H4 (cell line): Measurements from ENCODE around the gene PDE6D. TPM values are rescaled to one million over a fixed set of nuclear protein-coding genes. Genes with fewer than 3 reads are reported as not detected.

Source experiments
- DNase-seq: peaks from one replicate; pipeline ENCODE4 v3.0.0-alpha.2; 2015; ENCODE audit warnings: low spot score
- total RNA-seq: library from RNA; depleted of rRNA; stranded (reverse); fragments of >200 nt; shearing (Covaris generic); gene quantifications from 2 replicates; pipeline ENCODE4 v1.2.3, GENCODE V29; 2014

The PDE6D gene
- total RNA-seq, 1 experiment from 2014 or later = 53.6 TPM

DNA sequence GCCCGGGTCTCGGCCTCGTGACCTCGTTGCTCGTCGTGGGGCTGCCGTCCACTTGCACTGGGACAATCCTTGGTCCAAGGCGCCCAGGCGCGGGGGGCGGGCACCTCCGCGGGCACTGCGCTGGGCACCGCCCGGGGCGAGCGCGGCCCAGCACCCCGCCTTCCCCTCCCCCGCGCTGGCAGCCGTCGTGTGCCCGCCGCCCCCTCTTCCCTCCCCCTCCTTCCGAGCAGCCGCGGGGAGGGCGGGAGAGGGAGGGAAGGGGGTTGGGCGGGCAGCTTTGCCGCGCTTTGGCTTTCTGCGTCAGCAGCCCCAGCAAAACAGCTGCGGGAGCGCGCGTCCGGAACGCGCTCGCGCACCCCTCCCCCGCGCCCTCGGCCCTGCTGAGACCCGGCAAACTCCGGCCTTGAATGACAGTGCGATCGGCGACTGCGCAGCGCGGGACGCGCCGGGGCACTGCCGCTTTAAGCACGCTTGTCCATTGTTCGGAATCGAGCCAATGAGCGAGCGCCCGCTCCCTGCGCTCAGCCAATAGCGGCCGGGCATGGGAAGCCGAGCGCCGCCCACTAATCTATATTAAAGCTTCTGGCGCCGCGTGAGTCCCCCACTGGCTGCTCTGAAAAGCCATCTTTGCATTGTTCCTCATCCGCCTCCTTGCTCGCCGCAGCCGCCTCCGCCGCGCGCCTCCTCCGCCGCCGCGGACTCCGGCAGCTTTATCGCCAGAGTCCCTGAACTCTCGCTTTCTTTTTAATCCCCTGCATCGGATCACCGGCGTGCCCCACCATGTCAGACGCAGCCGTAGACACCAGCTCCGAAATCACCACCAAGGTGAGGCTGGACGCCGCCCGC, 72.9 kb downstream of the PDE6D start, which contains the start of gene PTMA:
TSS of gene PTMA (plus strand) at position 599 of the 846 bp plus-strand sequence. CDS start at position 781, 182 bp downstream.
- DNase-seq = peak; percentile 98

DNA sequence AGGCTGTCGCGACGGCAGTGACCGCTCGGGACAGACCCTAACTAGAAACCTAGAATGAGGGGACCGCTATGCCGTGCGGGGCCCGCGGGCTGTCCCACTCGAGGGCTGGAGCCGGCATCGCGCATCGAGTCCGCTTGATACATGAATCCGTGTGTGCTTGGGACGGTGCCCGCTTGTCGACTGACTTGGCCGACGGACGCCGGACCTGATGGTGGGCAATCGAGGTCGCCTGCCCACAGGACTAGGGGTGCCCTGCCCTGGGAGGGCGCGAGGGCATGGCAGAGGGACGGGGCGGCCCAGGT, 73.5 kb downstream of the PDE6D start:
- DNase-seq = peak; percentile 34

DNA sequence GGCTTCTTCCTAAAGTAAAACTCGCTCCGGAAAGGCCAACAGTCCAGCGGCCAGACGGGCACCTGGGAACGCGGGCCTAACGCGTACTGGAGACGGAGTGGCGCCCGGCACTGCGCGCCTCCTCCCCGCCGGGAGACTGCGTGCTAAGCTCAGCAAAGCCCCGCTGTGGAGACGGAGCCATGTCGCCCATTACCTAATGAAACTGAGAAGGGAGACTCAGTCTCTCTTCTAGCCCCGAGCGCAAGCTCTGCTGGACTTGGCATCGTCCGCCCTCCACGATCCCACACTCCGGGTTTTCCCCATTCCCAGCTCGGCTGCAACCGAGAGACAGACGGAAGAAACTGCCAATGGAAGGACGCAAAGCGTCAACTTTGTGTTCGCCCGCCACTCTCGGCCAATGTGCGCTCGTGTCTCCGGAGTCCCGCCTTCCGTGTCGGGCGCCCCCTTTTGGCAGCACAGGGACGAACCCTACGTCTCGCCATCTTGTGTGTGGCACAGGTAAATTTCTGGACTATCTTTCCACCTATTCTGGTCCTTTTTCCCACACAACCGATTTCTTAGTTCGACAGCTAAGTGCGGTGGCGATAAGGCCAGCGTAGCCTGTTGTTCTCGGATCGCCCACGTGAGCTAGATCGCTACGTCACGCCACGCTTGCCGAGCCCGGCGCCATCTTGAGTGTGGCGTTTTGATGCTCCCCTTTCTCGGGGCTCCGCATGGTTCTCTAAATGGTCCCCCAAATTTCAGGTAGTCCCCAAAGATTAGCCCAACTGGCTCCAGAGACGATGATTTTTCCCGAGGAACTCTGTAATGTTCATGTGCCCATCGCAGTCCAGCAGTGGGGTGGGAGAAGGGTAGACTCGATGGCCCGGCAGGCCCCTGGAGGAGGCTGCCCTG, 74.1 kb downstream of the PDE6D start:
- peak; percentile 98 for DNase-seq

DNA sequence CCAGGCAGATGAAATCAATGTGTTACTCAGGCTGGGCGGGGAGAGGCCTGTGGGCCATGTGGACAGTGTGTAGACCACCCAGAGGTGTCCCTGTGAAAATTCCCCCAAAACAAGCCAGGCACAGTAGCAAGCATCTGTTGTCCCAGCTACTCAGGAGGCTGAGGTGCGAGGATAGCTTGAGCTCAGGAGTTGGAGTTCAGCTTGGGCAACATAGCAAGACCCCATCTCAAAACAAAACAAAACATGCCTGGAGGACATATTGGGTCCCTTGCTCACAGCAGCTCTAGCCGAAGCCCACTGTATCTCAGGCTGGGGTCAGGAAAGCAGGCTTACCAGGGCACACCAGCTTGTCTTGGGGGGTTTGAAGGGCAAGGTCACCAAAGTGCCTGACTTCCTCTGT, 77.1 kb downstream of the PDE6D start:
- no peak for DNase-seq

DNA sequence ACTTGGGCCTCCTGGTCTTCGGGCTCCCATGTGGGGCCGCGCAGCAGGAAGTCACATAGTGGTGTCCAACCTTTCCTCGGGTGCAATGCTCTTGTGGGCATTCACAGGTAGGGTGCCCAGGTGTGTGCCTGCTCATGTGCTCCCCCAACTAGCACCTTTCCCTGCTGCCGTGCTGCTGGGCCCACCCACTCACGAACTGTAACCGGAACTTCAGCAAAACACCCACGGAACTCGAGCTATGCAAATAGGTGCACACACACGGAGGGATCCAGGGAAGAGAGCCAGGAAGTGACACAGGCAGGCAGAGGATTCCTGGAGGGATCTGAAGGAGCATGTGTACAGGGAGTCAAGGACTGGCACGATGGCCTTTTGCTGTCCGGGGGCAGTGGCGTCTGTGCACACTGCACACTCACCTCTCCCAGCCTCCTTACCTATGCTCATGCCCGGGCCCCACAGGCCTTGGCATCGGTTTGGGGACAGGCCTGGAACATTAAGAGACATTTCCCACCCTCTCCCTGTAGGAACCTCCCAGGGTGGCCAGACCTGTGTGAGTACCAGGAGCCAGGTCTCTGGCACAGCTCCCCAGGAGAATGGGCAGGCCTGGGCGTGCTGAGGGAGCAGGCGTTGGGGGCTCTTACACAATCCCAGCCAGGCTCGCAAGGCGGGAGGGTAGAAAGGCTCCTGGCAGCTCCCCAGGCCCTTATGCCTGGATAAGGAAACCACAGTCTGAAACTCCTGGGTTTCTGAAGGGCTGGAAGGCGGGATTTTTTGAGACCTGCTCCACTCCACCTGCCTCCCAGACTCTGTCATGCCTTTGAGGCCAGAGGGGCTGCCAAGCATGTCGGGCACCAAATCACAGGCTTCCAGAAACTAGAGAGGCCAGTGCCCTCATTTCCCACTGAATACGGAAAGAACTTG, 79.4 kb downstream of the PDE6D start:
- DNase-seq = peak; percentile 71

DNA sequence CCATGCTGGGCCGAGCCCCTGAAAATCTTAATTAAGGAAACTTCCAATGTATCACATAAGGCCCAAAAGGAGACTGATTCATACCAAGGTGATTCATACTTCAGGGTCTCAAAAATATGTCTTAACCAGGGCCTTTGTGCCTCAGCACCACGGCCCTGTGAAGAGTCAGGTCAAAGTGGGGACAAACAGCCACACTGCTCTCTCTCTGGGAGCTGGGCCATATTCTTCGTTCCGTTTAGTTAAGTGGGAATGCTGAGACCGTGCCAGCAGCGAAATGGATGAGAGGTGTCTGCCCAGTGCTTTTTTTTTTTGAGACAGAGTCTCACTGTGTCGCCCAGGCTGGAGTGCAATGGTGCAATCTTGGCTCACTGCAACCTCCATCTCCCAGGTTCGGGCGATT, 82.1 kb downstream of the PDE6D start:
- DNase-seq = no peak

DNA sequence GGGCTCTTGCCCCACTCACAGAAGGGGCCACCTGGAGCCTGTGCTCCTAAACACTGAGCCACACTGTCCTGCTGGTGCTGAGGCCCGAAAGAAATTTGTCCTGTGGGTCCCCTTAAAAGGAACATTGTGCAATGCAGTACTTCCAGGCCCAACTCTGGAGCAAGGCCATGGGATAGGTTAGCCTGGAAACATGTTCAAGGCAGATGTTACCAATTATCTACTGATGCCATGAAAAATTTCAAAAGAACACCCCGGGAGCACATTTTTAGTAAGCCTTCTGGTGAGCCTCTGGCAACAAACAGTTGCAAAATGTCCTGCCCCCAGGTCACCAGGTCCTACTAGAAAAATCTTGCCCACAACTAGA, 85.1 kb downstream of the PDE6D start:
- no peak for DNase-seq

DNA sequence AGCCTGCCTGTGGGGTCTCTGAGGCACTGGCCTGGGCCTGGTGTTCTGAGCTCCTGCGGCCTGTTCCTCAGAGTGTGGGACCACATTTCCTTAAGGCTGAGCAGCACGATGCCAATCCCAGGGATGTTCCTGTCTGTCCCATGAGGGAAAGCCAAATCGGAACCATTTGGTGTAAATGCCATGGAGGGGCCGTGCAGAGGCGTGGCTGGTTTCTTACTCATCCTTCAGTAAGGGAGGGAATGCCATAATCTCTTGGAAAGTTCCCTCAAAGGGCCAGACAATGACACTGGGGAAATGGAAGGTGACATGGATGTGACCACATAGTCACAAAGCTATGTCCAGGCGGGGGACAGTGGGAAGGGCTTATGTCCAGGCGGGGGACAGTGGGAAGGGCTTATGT, 87.1 kb downstream of the PDE6D start:
- DNase-seq = no peak

DNA sequence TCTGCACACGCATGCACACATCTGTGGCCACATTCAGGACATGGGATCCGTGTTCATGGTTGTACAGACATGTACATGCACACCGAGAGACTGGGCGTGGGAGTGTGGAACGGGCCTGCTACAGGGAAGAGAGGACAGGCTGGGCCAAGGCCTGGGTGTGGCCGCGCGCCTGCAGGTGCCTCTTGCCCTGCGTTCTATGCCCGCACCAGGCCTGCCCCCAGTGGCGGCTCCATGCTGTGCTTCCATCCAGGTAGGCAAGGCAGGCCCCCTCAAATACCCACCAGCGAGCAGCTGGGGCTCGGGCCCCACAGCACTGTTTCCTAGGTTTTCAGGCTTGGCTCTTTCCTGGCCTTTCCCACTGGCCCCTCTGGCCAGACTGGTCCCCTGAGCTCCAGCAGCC, 88.2 kb downstream of the PDE6D start:
- DNase-seq = no peak

DNA sequence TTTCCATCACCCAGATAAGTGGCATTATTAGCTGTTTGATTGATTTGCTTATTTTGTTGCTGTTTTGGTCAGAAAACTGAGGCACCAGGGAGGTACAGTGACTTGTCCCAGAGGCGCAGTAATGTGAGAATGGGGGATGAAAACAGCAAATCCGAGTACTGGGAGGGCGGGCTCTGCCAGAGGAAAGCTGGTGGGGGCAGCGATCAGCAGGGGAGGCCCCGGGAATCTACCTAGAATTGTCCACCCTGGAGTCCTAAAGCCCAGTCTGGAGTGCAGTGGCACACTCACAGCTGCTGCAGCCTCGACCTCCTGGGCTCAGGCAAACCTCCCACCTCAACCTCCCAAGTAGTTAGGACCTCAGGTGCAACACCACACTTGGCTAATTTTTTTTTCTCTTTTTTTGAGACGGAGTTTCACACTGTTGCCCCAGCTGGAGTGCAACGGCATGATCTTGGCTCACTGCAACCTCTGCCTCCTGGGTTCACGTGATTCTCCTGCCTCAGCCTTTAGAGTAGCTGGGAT, 89.8 kb downstream of the PDE6D start:
- no peak for DNase-seq

DNA sequence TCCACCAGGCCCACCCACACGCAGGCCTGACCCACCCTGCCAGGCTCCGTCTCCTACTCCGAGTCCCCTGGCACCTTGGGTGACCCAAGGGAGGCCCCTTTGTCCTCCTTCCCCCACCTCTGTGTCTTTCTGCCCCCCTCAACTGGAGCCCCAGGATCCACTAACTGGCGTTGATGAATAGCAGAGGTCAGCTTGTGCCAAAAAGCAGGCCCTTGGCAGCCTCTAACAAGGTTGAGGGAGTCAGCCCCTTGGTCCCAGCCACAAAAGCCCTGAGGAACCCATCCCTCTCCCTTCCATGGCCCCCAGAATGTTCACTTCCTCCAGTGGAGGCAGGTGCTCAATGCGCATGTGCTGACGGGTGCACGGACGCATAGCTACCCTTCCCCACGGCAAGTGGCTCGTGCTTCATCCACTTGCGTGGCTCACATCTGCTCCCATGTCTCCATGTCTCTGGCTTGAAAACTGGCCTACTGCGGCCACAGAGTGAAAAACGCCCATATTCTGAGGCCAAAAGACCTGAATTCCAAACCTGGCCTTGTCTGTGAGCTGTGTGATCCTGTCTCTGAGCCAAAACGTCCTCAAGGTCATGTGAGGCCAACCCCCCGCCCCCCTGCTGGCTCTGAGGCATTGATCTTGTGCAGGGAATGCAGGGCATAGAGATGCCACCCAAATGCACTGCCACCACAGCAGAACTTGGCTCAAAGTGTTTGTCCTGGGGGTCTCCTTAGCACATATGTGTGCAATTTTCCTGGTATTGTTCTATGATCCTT, 91.8 kb downstream of the PDE6D start:
- DNase-seq = no peak

DNA sequence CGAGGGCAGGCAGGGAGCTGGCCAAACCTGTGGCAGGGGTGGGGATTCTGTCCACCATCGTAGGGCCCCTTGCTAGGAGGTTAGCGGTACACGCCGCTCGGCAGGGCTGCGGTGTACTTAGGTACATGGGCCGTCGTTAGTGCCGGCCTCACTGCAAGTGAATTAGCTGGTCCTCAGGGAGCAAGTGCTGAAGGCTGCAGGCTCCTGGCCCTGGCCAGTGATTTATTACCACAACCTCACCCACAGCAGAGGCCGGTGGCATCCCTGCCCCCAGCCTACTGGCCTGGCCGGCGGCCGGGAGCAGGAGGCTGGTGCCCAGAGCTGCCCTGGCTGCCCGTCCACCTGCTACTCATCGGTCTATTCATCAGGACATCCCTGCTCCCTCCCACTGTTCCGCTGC, 92.4 kb downstream of the PDE6D start:
- DNase-seq = no peak

DNA sequence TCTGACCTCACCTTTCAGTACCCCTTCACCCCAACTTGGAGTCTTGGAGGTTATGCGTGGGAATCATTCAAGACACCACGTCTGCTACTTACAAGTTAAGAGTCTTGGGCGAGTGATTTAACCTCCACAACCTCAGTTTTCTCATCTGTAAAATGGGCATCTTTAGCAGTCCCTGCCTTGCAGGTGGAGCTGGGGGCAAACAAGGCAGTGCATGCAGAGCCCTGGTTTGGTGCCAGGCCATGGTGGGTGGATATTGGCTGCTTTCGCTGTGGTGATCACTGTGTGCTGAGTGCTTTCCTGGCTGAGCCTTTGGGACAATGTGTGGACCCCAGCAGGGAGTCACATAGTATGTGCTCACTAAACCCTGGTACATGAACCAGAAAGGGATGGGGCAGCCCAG, 93.1 kb downstream of the PDE6D start:
- no peak for DNase-seq

DNA sequence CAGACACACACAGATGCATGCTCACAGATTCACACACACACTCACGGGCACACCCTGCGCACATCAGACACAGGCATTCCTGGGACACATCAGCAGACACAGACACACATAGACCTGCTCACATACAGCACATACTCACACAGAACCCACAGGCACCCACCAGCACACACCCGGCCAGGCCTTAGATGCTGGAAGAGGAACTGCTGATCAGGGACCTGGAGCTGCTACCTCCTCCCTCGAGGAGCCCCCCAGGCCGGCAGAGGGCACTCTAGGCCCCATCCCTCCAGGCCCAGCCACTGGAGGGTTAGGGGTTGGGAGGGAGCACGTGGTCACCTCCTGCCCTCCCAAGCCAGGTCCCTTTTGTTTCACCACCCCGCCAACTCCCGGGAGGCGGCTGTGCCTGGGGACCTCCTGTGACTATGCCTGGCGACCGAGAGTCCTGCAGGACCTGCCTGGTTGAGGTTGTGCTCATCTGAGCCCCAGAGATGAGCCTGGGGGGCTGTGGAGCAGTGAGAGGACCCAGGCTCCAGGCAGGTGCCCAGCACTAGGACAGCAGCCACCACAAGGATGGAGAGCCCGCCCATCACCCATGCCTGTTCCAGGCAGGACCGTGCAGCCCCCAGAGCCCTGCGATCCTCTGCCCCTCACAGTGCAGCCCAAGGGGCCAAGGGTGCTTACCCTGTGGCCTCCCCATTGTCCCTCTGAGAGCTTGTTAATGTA, 93.8 kb downstream of the PDE6D start:
- no peak for DNase-seq

DNA sequence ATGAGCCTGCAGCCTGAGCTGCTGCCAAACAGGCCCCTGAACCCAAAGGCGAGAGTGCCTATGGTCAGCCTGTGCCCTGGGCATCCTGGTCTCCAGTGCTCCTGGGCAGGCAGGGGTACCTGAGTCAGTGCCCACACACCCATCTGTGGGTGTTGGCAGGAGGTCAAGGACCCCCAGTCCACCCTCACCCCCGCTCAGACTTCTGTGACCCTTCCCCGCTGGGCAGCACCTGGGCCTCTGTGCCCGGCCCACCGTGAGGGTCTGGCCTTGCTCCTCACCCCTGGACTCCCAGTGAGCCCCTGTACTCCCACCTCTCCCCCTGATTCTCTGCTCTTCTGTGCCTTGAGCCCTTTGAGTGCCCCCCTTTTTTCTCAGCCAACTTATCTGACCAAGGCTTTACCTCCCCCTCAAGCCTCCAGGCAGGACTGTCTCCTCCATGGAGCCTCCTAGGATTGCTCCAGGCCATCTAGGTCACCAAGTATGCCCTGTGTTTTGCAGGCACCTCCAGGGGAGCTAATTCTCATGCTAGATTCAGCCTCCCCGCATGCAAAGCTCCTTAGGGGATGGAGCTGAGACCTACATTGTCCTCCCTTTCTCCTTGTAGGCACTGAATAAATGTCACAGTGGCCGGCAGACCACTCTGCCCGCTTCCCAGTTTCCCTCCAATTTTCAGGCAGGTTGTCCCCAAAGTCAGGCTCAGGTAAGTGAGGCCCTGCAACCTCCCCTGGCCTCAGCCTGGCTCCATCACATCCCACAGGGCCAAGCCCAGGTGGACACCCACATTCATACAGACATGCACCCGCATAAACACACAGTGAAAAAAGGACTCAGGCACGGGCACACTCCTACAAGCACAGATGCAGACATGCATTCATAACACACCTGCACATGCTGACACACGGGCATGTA, 94.6 kb downstream of the PDE6D start:
- no peak for DNase-seq

DNA sequence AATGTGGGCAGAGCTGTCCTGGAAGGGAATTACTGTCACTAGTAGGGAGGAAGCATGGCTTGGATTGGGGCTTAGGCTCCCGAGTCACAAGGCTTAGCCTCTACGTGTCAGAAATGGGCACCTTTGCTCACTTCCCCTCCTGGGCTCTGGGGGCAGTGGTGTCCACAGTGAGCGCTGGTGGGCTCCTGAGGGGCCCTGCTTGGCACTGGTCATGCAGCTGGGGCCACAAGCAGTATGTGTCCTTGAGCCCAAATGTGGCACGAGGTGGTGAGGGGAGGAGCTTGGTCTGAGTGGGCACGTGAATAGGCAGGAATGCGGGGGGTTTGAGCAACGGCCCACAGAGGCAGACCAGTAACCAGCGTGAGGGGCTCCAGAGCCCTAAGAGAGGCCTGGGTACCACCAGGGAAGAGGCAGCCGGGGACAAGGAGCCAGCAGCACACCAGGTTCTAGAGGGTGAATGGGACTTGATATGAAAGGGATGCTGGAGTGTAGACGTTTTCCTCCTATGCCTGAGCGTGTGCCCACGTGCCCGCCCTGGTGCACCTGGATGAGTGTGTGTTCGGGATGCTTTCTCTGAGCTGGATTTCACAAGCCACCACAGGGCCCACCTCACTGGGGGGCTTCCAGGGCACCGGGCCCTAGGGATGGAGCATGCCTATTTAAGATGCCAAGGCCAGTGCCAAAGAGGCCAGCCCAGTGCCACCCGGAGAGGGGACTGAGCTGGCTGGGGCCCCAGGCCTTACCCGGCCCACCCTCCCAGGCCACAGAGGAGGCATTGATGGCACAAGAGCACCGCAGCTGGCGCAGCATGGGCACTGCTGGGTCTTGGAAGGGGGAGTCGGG, 95.5 kb downstream of the PDE6D start:
- no peak for DNase-seq

DNA sequence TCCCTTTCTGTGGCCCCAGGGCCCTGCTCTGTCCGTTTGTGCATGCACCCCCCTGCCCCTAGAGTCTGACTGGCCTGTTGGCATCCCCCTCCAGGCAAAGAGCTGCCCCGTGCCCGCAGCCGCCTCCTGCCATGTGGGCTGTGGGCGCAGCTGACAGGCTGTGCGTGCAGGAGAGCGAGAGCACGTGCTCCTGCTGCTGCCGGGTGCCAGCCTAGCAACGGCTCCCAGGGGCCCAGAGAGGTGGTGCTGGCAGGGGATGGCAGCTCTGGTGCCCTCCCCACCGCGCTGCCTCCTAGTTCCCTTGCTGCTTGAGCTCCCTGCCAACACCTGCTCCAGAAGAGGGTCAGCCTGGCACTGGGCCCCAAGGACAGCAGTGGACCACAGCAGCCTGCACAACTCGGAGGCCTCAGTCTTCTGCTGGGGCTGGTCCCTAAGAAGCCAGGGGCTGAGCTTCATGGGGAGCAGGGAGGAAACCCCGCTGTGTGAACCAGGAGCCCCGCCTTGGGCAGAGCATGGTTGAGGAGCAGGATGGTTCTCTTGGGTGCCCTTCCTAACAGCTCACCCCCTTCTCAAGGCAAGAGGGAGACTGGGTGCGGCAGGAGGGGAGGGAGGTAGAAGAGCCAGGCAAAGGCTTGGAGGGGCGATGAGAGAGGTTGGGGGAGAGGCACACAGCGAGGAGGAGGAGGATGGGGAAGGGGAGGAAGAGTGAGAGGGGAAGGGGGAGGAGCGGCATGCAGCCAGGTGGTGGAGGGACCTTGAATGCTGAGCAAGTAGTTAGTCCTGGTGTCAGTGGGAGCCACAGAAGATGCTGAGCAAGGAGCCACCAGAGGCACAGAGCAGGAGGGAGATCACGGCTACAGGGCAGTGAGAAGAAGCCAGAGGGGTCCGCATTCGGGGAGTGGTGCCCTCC, 96.5 kb downstream of the PDE6D start:
- DNase-seq = no peak
